Jurkat, Clone E6-1 (cell line): ENCODE measurements around the gene RARS1. TPM values are rescaled to one million over a fixed set of nuclear protein-coding genes. Genes with fewer than 3 reads are reported as not detected.
A peak's percentile ranks its signal among the peaks of the same experiment; 100 is the strongest.

ENCODE experiments used
- DNase-seq: peaks from one replicate; pipeline ENCODE4 v3.0.0-alpha.2; 2011; ENCODE audit warnings: low read depth, low spot score
- H3K4me3 ChIP-seq: 2 replicates; pipeline ENCODE4 v1.5.1; 2011; ENCODE audit warnings: mild to moderate bottlenecking, low read length, control low read depth, moderate library complexity
- polyA plus RNA-seq: library from polyadenylated mRNA; unstranded; fragments of >200 nt; gene quantifications from one replicate; pipeline ENCODE4 v1.2.1, GENCODE V29; 2012; ENCODE audit warnings: missing spikeins; ENCODE audit not compliant: insufficient read length, insufficient read depth

RARS1 gene
- 79.4 TPM for polyA plus RNA-seq

GRCh38 chr5:168486136-168486879, at the start of gene RARS1:
Gene RARS1, plus strand, starts transcription at chr5:168486471. Its CDS starts 28 bp downstream, at chr5:168486499.
- DNase-seq: peak; percentile 81
- H3K4me3 ChIP-seq: peak within 1 kb of the TSS; percentile 96

- no peak overlapping the region for H3K4me3 ChIP-seq
- no peak for DNase-seq
These were observed 47.9 kb upstream of the RARS1 start for GRCh38 chr5:168438349-168438748.

- DNase-seq: no peak
- no peak overlapping the region for H3K4me3 ChIP-seq
These were observed 42.7 kb upstream of the RARS1 start for GRCh38 chr5:168443533-168443932.

GRCh38 chr5:168443950-168444700, 42.1 kb upstream of the RARS1 start:
- DNase-seq: no peak
- no peak overlapping the region for H3K4me3 ChIP-seq

GRCh38 chr5:168446983-168447619, 39.2 kb upstream of the RARS1 start:
- no peak overlapping the region for H3K4me3 ChIP-seq
- no peak for DNase-seq

GRCh38 chr5:168447808-168448207, 38.5 kb upstream of the RARS1 start:
- DNase-seq: no peak
- no peak overlapping the region for H3K4me3 ChIP-seq

- DNase-seq: no peak
- H3K4me3 ChIP-seq: no peak overlapping the region
These were observed 37.1 kb upstream of the RARS1 start for GRCh38 chr5:168449166-168449565.

GRCh38 chr5:168451565-168451964, 34.7 kb upstream of the RARS1 start:
- no peak overlapping the region for H3K4me3 ChIP-seq
- no peak for DNase-seq

GRCh38 chr5:168455201-168455600, 31.1 kb upstream of the RARS1 start:
- no peak for DNase-seq
- no peak overlapping the region for H3K4me3 ChIP-seq

- no peak for DNase-seq
- H3K4me3 ChIP-seq: no peak overlapping the region
These were observed 28.7 kb upstream of the RARS1 start for GRCh38 chr5:168457542-168457941.

- no peak for DNase-seq
- no peak overlapping the region for H3K4me3 ChIP-seq
These were observed 25.7 kb upstream of the RARS1 start for GRCh38 chr5:168460606-168461005.

GRCh38 chr5:168463081-168463480, 23.2 kb upstream of the RARS1 start:
- DNase-seq: no peak
- H3K4me3 ChIP-seq: no peak overlapping the region

- no peak for DNase-seq
- no peak overlapping the region for H3K4me3 ChIP-seq
These were observed 22.1 kb upstream of the RARS1 start for GRCh38 chr5:168464214-168464613.

GRCh38 chr5:168464641-168465040, 21.6 kb upstream of the RARS1 start:
- no peak overlapping the region for H3K4me3 ChIP-seq
- no peak for DNase-seq

- DNase-seq: no peak
- no peak overlapping the region for H3K4me3 ChIP-seq
These were observed 18.4 kb upstream of the RARS1 start for GRCh38 chr5:168467755-168468330.

GRCh38 chr5:168468836-168469235, 17.4 kb upstream of the RARS1 start:
- H3K4me3 ChIP-seq: no peak overlapping the region
- DNase-seq: no peak

GRCh38 chr5:168469816-168470215, 16.5 kb upstream of the RARS1 start:
- no peak overlapping the region for H3K4me3 ChIP-seq
- DNase-seq: no peak

- no peak for DNase-seq
- no peak overlapping the region for H3K4me3 ChIP-seq
These were observed 14.5 kb upstream of the RARS1 start for GRCh38 chr5:168471785-168472184.

- DNase-seq: no peak
- H3K4me3 ChIP-seq: no peak overlapping the region
These were observed 13.9 kb upstream of the RARS1 start for GRCh38 chr5:168472329-168472728.

- no peak for DNase-seq
- no peak overlapping the region for H3K4me3 ChIP-seq
These were observed 12.0 kb upstream of the RARS1 start for GRCh38 chr5:168474319-168474718.
